ENCODE data around the gene NR1I2. TPM values are rescaled to one million over a fixed set of nuclear protein-coding genes. Genes with fewer than 3 reads are reported as not detected.

NR1I2 gene
- total and polyA plus RNA-seq, 2 donors (not counting 3 experiments of a cell fraction or from before 2014, with no cell fraction given) = 0.03 TPM; not detected in 1

DNA sequence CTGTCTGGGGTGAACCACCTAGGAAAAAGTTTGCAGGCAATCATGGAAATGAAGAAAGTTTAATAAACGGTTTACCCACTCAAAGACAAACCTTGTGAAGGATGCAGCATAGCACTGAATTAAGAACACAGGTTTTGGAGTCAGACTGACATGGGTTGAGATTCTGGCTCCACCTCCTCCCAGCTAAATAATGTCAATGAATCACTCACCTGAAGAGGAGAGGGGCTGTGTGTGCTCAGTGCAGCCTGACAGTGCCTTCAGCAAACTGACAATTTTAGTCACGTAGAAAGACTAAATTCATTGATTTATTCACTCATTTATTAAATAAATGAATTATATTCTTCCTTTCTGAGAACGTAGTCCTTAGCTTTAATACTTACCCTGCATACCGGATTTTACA, 18.9 kb downstream of the NR1I2 start:
- no peak overlapping the region for H3K4me2 ChIP-seq (ENCODE audit: insufficient read depth, low read length)
- intact Hi-C loops (cut with micrococcal nuclease) (no loop called here), dilution Hi-C loops (cut with MboI; ENCODE audit: extremely low pct_ligation_motif_present, low sequenced_read_pairs) (no loop called here)
- H4K20me1 ChIP-seq (replicated peaks; ENCODE audit: control insufficient read depth, extremely low read depth, insufficient read depth, low read length) = no peaks in the 10 kb centered on the region
- BruUV-seq (replicated peaks) = no TSS peak
- POLR2A ChIA-PET = no interaction called here
- no peaks in the 10 kb centered on the region for H3K79me2 ChIP-seq (ENCODE audit: control insufficient read depth, insufficient read depth, low read length)
- no peak overlapping the region for H3K9ac ChIP-seq (replicated peaks; ENCODE audit: extremely low read depth, insufficient read depth, low read length)
- no peak overlapping the region for H3K27ac ChIP-seq (ENCODE audit: insufficient read depth, low read depth, low read length)
- no peak overlapping the region for H3K4me3 ChIP-seq (replicated peaks in 1 of 3; ENCODE audit: insufficient read depth in 1 of 3, low read depth in 1 of 3, low read length in 3 of 3)
- no peak for TF ChIP-seq POLR2AphosphoS5 (IDR thresholded peaks at IDR 0.05; ENCODE audit: insufficient read depth, low read depth, low read length)
- no peak for TF ChIP-seq EZH2 (IDR thresholded peaks at IDR 0.05; ENCODE audit: borderline replicate concordance, low read depth, low read length, severe bottlenecking)
- TF ChIP-seq FOS (IDR thresholded peaks at IDR 0.05; ENCODE audit: borderline replicate concordance, insufficient read depth, low read length) = no peak
- no peak for TF ChIP-seq GATA2 (IDR thresholded peaks at IDR 0.05; ENCODE audit: insufficient read depth, insufficient read length, low read depth, low read length)
- no peak for TF ChIP-seq JUN (IDR thresholded peaks at IDR 0.05; ENCODE audit: borderline replicate concordance, insufficient read depth, insufficient read length, low read depth)
- TF ChIP-seq MYC (IDR thresholded peaks at IDR 0.05; ENCODE audit: low read depth, low read length) = no peak
- TF ChIP-seq, protein P1, sequence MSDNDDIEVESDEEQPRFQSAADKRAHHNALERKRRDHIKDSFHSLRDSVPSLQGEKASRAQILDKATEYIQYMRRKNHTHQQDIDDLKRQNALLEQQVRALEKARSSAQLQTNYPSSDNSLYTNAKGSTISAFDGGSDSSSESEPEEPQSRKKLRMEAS (IDR thresholded peaks at IDR 0.05; ENCODE audit: insufficient read depth, insufficient read length) = no peak
- TF ChIP-seq, protein P2, sequence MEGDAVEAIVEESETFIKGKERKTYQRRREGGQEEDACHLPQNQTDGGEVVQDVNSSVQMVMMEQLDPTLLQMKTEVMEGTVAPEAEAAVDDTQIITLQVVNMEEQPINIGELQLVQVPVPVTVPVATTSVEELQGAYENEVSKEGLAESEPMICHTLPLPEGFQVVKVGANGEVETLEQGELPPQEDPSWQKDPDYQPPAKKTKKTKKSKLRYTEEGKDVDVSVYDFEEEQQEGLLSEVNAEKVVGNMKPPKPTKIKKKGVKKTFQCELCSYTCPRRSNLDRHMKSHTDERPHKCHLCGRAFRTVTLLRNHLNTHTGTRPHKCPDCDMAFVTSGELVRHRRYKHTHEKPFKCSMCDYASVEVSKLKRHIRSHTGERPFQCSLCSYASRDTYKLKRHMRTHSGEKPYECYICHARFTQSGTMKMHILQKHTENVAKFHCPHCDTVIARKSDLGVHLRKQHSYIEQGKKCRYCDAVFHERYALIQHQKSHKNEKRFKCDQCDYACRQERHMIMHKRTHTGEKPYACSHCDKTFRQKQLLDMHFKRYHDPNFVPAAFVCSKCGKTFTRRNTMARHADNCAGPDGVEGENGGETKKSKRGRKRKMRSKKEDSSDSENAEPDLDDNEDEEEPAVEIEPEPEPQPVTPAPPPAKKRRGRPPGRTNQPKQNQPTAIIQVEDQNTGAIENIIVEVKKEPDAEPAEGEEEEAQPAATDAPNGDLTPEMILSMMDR (IDR thresholded peaks at IDR 0.05; ENCODE audit: extremely low read depth in 1 of 2, insufficient read depth in 1 of 2, low read depth in 1 of 2, low read length in 2 of 2) = no peak
- TF ChIP-seq POLR2A (IDR thresholded peaks at IDR 0.05; ENCODE audit: low read depth, low read length) = no peak
- H2AFZ ChIP-seq (ENCODE audit: low read depth, low read length) = no peak overlapping the region
- H3K9me3 ChIP-seq (replicated peaks; ENCODE audit: control insufficient read depth, insufficient read depth, low read length) = no peaks in the 10 kb centered on the region
- DNase-seq (ENCODE audit: low read depth, low spot score) (no peak), FAIRE-seq (no peak)
- no peaks in the 10 kb centered on the region for H3K4me1 ChIP-seq (ENCODE audit: control insufficient read depth, extremely low read depth, insufficient read depth, low read length)
- H3K27me3 ChIP-seq (ENCODE audit: control insufficient read depth in 2 of 2, insufficient read depth in 2 of 2, low read length in 2 of 2) = peaks cover 2 to 8% of the 10 kb centered on the region in 2 experiments
- CTCF ChIA-PET = interaction anchor here (0.8 to 1.3 kb wide), 2 partner anchors 9 to 110 kb away, joined by 3 to 4 read pairs; no protein-coding TSS in a partner anchor
- no peaks in the 10 kb centered on the region for H3K36me3 ChIP-seq (ENCODE audit: control insufficient read depth in 2 of 2, extremely low read depth in 1 of 2, insufficient read depth in 2 of 2, low read length in 2 of 2)
- H3K9me1 ChIP-seq (replicated peaks; ENCODE audit: control insufficient read depth, extremely low read depth, insufficient read depth, low read length) = no peaks in the 10 kb centered on the region
